ENCODE results near the gene WNK2.

- TF ChIP-seq, protein P1, sequence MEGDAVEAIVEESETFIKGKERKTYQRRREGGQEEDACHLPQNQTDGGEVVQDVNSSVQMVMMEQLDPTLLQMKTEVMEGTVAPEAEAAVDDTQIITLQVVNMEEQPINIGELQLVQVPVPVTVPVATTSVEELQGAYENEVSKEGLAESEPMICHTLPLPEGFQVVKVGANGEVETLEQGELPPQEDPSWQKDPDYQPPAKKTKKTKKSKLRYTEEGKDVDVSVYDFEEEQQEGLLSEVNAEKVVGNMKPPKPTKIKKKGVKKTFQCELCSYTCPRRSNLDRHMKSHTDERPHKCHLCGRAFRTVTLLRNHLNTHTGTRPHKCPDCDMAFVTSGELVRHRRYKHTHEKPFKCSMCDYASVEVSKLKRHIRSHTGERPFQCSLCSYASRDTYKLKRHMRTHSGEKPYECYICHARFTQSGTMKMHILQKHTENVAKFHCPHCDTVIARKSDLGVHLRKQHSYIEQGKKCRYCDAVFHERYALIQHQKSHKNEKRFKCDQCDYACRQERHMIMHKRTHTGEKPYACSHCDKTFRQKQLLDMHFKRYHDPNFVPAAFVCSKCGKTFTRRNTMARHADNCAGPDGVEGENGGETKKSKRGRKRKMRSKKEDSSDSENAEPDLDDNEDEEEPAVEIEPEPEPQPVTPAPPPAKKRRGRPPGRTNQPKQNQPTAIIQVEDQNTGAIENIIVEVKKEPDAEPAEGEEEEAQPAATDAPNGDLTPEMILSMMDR (IDR thresholded peaks at IDR 0.05; ENCODE audit: low read depth, low read length), result no peak
- TF ChIP-seq POLR2A (IDR thresholded peaks at IDR 0.05; ENCODE audit: extremely low read depth, insufficient read length), result no peak
Observed at GRCh38 chr9:93203026-93203717, 19.2 kb downstream of the WNK2 start.
